H1 (cell line): Measurements from ENCODE around the gene ZNF219. TPM values are rescaled to one million over a fixed set of nuclear protein-coding genes. Genes with fewer than 3 reads are reported as not detected.

Experiments
- CTCF ChIA-PET: fragments of 300-600 bp; sonication (Branson Sonifier 250); formaldehyde crosslinking; loops from one replicate; lab custom pipeline; 2021; ENCODE audit not compliant: partially characterized antibody; lab: Charles Lee
- POLR2A ChIA-PET: fragments of 300-600 bp; sonication (Branson Sonifier 250); formaldehyde crosslinking; loops from one replicate; lab custom pipeline; 2021; ENCODE audit warnings: inconsistent platforms; ENCODE audit not compliant: partially characterized antibody; lab: Charles Lee
- DNase-seq, 2 experiments: peaks; one replicate each; pipeline versions ENCODE4 v3.0.0 to v3.0.0-alpha.2; 2010 to 2022; ENCODE audit warnings: low spot score in 2 of 2, low read depth in 1 of 2, mixed read lengths in 1 of 2
- FAIRE-seq: peaks from 2 replicates; lab custom pipeline; 2011; peaks lifted over from hg19 to GRCh38; lab: Jason Lieb, UNC
- H2AFZ ChIP-seq: 2 replicates; pipeline ENCODE4 v1.8.1; 2012; ENCODE audit warnings: low read length, inconsistent platforms
- H2AK5ac ChIP-seq: 2 replicates; pipeline ENCODE4 v1.6.1; 2013; ENCODE audit warnings: low read depth, low read length
- H2BK120ac ChIP-seq: replicated peaks from 2 replicates; pipeline ENCODE3; 2013; ENCODE audit warnings: low read depth, low read length, inconsistent platforms
- H2BK12ac ChIP-seq: 2 replicates; pipeline ENCODE4 v1.6.1; 2013; ENCODE audit warnings: low read depth, low read length
- H2BK15ac ChIP-seq: 2 replicates; pipeline ENCODE4 v1.6.1; 2013; ENCODE audit warnings: low read length
- H2BK20ac ChIP-seq: 2 replicates; pipeline ENCODE4 v1.6.1; 2013; ENCODE audit warnings: low read length
- H2BK5ac ChIP-seq: 2 replicates; pipeline ENCODE4 v1.6.1; 2013; ENCODE audit warnings: low read depth, low read length
- H3K14ac ChIP-seq: 2 replicates; pipeline ENCODE4 v1.6.1; 2013; ENCODE audit warnings: inconsistent platforms; ENCODE audit not compliant: insufficient read length
- H3K18ac ChIP-seq: 2 replicates; pipeline ENCODE4 v1.6.1; 2013; ENCODE audit warnings: low read length; ENCODE audit errors: extremely low read depth
- H3K23ac ChIP-seq: 2 replicates; pipeline ENCODE4 v1.6.1; 2013; ENCODE audit warnings: inconsistent platforms; ENCODE audit not compliant: insufficient read length
- H3K23me2 ChIP-seq: 2 replicates; pipeline ENCODE4 v1.6.1; 2013; ENCODE audit warnings: low read depth, low read length
- H3K27ac ChIP-seq: 2 replicates; pipeline ENCODE4 v1.6.1; 2011; ENCODE audit warnings: low read depth, low read length, inconsistent platforms
- H3K27me3 ChIP-seq, 4 experiments: replicated peaks in 1 of 4; 1 replicate in 1 of 4; 2 replicates in 3 of 4; pipeline versions ENCODE4 v1.6.1 to v1.8.1; 2011 to 2013; ENCODE audit warnings: low read length in 3 of 4, mild to moderate bottlenecking in 3 of 4, inconsistent platforms in 2 of 4, mixed read lengths in 2 of 4, moderate library complexity in 1 of 4; ENCODE audit not compliant: control insufficient read depth in 3 of 4, insufficient read depth in 3 of 4; ENCODE audit errors: extremely low read depth in 1 of 4
- H3K36me3 ChIP-seq, 4 experiments: 2 replicates each; pipeline versions ENCODE4 v1.6.1 to v1.8.1; 2011 to 2013; ENCODE audit warnings: mild to moderate bottlenecking in 4 of 4, low read length in 3 of 4, moderate library complexity in 2 of 4, control low read depth in 1 of 4, inconsistent platforms in 1 of 4; ENCODE audit not compliant: insufficient read depth in 4 of 4, control insufficient read depth in 2 of 4
- H3K4ac ChIP-seq: replicated peaks from 2 replicates; pipeline ENCODE3; 2013; ENCODE audit warnings: low read length, low read depth, mixed read lengths, inconsistent platforms; ENCODE audit not compliant: insufficient read length
- H3K4me1 ChIP-seq, 4 experiments: replicated peaks in 1 of 4; 1 replicate in 1 of 4; 2 replicates in 3 of 4; pipeline versions ENCODE4 v1.6.1 to v1.8.1; 2011 to 2013; ENCODE audit warnings: low read length in 3 of 4, inconsistent platforms in 2 of 4, mixed read lengths in 1 of 4; ENCODE audit not compliant: insufficient read depth in 4 of 4, control insufficient read depth in 3 of 4
- H3K4me2 ChIP-seq, 2 experiments: 2 replicates each; pipeline versions ENCODE4 v1.6.1 to v1.8.1; 2011 to 2013; ENCODE audit warnings: low read depth in 2 of 2, low read length in 2 of 2, control low read depth in 1 of 2, inconsistent platforms in 1 of 2, mild to moderate bottlenecking in 1 of 2; ENCODE audit not compliant: insufficient read depth in 1 of 2
- H3K4me3 ChIP-seq, 4 experiments: fragments of 200-600, 300-600 bp in 1 of 4; sonication (generic), shearing (Covaris generic), sonication (Bioruptor Twin) in 1 of 4; 2 replicates each; pipeline versions ENCODE4 v1.5.1 to v1.8.1; 2011 to 2016; ENCODE audit warnings: low read length in 4 of 4, low read depth in 3 of 4, control low read depth in 2 of 4, inconsistent platforms in 2 of 4, mild to moderate bottlenecking in 2 of 4, mixed read lengths in 1 of 4, moderate library complexity in 1 of 4; ENCODE audit not compliant: insufficient read depth in 2 of 4; ENCODE audit errors: extremely low read depth in 1 of 4
- H3K56ac ChIP-seq: replicated peaks from 2 replicates; pipeline ENCODE3; 2013; ENCODE audit warnings: low read depth, mild to moderate bottlenecking, mixed read lengths, low read length, inconsistent platforms; ENCODE audit not compliant: insufficient read length
- H3K79me1 ChIP-seq: 2 replicates; pipeline ENCODE4 v1.6.1; 2013; ENCODE audit warnings: low read depth, low read length, control low read depth
- H3K79me2 ChIP-seq, 2 experiments: 2 replicates each; pipeline versions ENCODE4 v1.6.1 to v1.8.1; 2012 to 2013; ENCODE audit warnings: low read length in 2 of 2, mild to moderate bottlenecking in 2 of 2, inconsistent platforms in 1 of 2; ENCODE audit not compliant: insufficient read depth in 2 of 2, control insufficient read depth in 1 of 2
- H3K9ac ChIP-seq, 4 experiments: replicated peaks in 1 of 4; 1 replicate in 1 of 4; 2 replicates in 3 of 4; pipeline versions ENCODE4 v1.6.1 to v1.8.1; 2011 to 2013; ENCODE audit warnings: low read depth in 3 of 4, low read length in 3 of 4, control low read depth in 2 of 4, mild to moderate bottlenecking in 2 of 4, moderate library complexity in 2 of 4, inconsistent platforms in 1 of 4; ENCODE audit errors: extremely low read depth in 1 of 4
- H3K9me3 ChIP-seq, 2 experiments: 2 replicates each; pipeline versions ENCODE4 v1.6.1 to v1.8.1; 2012 to 2013; ENCODE audit warnings: mild to moderate bottlenecking in 2 of 2, moderate library complexity in 2 of 2, control low read depth in 1 of 2, inconsistent platforms in 1 of 2, low read depth in 1 of 2, low read length in 1 of 2, mixed read lengths in 1 of 2; ENCODE audit not compliant: insufficient read depth in 2 of 2
- H4K20me1 ChIP-seq, 2 experiments: replicated peaks in 1 of 2; 2 replicates each; pipeline versions ENCODE3 to v1.8.1; 2011 to 2013; ENCODE audit warnings: inconsistent platforms in 2 of 2, low read length in 2 of 2, mild to moderate bottlenecking in 1 of 2; ENCODE audit not compliant: insufficient read depth in 2 of 2, control insufficient read depth in 1 of 2
- H4K5ac ChIP-seq: 2 replicates; pipeline ENCODE4 v1.6.1; 2013; ENCODE audit warnings: low read length, low read depth, mixed read lengths, inconsistent platforms; ENCODE audit not compliant: insufficient read length
- H4K8ac ChIP-seq: 2 replicates; pipeline ENCODE4 v1.8.0; 2013; ENCODE audit warnings: mild to moderate bottlenecking, moderate library complexity, low read length, inconsistent platforms; ENCODE audit not compliant: insufficient read depth; ENCODE audit errors: extremely low read depth
- H4K91ac ChIP-seq: replicated peaks from 2 replicates; pipeline ENCODE3; 2013; ENCODE audit warnings: low read length, mixed read lengths, inconsistent platforms; ENCODE audit not compliant: insufficient read length
- CHD2 ChIP-seq: IDR thresholded peaks from 2 replicates; pipeline ENCODE4 v1.6.1; 2012; ENCODE audit warnings: low read length, improper control_type of control experiment
- CTBP2 ChIP-seq: IDR thresholded peaks from 2 replicates; pipeline ENCODE4 v1.7.0; 2011; ENCODE audit warnings: borderline replicate concordance, mild to moderate bottlenecking, moderate library complexity, mixed read lengths, low read length; ENCODE audit not compliant: insufficient read depth, insufficient read length
- GABPA ChIP-seq: IDR thresholded peaks from 2 replicates; pipeline ENCODE4 v1.6.1; 2011; ENCODE audit warnings: mild to moderate bottlenecking, low read length, moderate library complexity, borderline replicate concordance; ENCODE audit not compliant: insufficient read depth
- GTF2F1 ChIP-seq: IDR thresholded peaks from 2 replicates; pipeline ENCODE4 v1.6.1; 2012; ENCODE audit warnings: low read depth, low read length, improper control_type of control experiment, borderline replicate concordance
- JUN ChIP-seq: IDR thresholded peaks from 2 replicates; pipeline ENCODE4 v1.6.1; 2011; ENCODE audit warnings: low read depth, mild to moderate bottlenecking, improper control_type of control experiment, low read length
- JUND ChIP-seq: IDR thresholded peaks from 2 replicates; pipeline ENCODE4 v1.6.1; 2011; ENCODE audit warnings: mild to moderate bottlenecking, improper control_type of control experiment, low read length
- NRF1 ChIP-seq: IDR thresholded peaks from 2 replicates; pipeline ENCODE4 v1.6.1; 2011; ENCODE audit warnings: mild to moderate bottlenecking, low read depth, low read length, improper control_type of control experiment
- POU5F1 ChIP-seq: IDR thresholded peaks from 2 replicates; pipeline ENCODE4 v1.6.1; 2011; ENCODE audit warnings: low read depth, mild to moderate bottlenecking, low read length, moderate library complexity
- RBBP5 ChIP-seq: IDR thresholded peaks from 2 replicates; pipeline ENCODE4 v1.7.1; 2012; ENCODE audit warnings: low read depth, mild to moderate bottlenecking, inconsistent platforms, low read length, moderate library complexity, borderline replicate concordance
- SP4 ChIP-seq: IDR thresholded peaks from 2 replicates; pipeline ENCODE4 v1.6.1; 2012; ENCODE audit warnings: low read length, inconsistent platforms
- TAF7 ChIP-seq: optimal IDR thresholded peaks from 2 replicates; pipeline ENCODE3; 2011; ENCODE audit warnings: low read depth, mild to moderate bottlenecking, inconsistent platforms, low read length, moderate library complexity, borderline replicate concordance
- WGBS, 2 experiments: shearing (Covaris generic) in 1 of 2; methylation state at CpG; one replicate each; pipeline versions ENCODE4 v1.1.6 to v1.1.7; 2013 to 2015; ENCODE audit warnings: low lambda C conversion rate in 2 of 2, mixed read lengths in 2 of 2, inconsistent platforms in 1 of 2, low coverage in 1 of 2, missing lambda C conversion rate in 1 of 2; ENCODE audit not compliant: insufficient replicate concordance in 2 of 2, insufficient coverage in 1 of 2, insufficient read length in 1 of 2; ENCODE audit errors: extremely low coverage in 1 of 2, missing lambda C conversion rate in 1 of 2; 5-methylcytosine and 5-hydroxymethylcytosine counted together
- polyA plus RNA-seq, 7 experiments: library from polyadenylated mRNA; depleted of rRNA in 3 of 7; stranded (reverse) in 5 of 7; unstranded in 2 of 7; fragments of >200 nt in 5 of 7; fragments of 200-250 nt in 2 of 7; gene quantifications; 1 replicate in 5 of 7; 2 replicates in 1 of 7; 4 replicates in 1 of 7; pipeline versions ENCODE4 v1.2.1 to v1.2.3, GENCODE V29; 2011 to 2013; ENCODE audit warnings: missing spikeins in 2 of 7, mixed read lengths in 2 of 7
- total RNA-seq: library from RNA; stranded (reverse); fragmentation: NEBNext Ultra II Directional; extraction: Animal tissue kit (Norgen Biotek cat#: 25700); gene quantifications from 2 replicates; pipeline ENCODE4 v1.2.1, GENCODE V29; 2021
- TF ChIP-seq, protein P1 (sequence below): IDR thresholded peaks from 2 replicates; pipeline ENCODE4 v1.6.1; 2011; ENCODE audit warnings: low read depth, mild to moderate bottlenecking, low read length; ENCODE audit not compliant: insufficient read depth

Gene ZNF219
- total and polyA plus RNA-seq, 2 of the 8 experiments (the other 6 are each of a cell fraction or from before 2014, with no cell fraction given): 113 to 160 TPM

DNA sequence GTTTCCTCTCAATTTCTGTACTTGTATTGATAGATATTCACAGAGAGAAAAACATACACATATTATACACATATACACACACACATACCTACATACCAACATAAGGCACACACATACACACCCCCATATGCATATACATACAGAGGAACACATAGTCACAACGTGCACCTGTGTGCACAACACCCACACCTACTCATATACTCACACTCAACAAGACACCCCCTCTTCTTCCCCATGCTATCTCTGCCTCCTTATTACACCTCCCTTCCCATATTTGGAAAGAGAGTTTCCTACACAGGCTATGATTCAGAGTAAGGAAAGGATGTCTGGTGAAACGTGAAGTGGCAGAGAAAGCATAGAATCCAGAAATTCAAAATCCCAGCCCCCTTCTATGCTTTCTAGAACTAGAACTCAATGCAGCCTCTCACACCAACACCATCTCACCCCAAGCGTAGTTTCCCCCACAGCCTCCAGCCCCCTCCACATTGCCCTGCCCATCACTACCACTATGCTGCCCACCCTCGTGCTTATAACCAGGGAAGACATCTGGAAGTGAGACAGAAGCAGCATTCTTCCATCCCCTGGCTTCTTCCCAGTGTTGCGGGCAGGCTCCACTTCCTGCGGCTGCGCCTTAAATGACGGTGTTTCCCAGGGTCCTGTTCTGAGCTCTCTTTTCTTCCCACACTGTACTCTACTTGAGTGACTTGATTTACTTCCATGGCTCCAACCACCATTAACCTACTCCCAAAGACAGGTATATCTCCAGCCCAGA is 38.4 kb downstream of the ZNF219 start:
- H4K5ac ChIP-seq: no peak overlapping the region
- no peak overlapping the region for H3K4ac ChIP-seq
- H2BK20ac ChIP-seq: no peak overlapping the region
- no peaks in the 10 kb centered on the region for H4K20me1 ChIP-seq
- H3K4me3 ChIP-seq: no peak overlapping the region
- no peak overlapping the region for H3K9ac ChIP-seq
- H3K4me2 ChIP-seq: no peak overlapping the region
- H3K18ac ChIP-seq: no peak overlapping the region
- H4K8ac ChIP-seq: no peak overlapping the region
- H3K9me3 ChIP-seq: no peaks in the 10 kb centered on the region
- no peaks in the 10 kb centered on the region for H3K79me2 ChIP-seq
- no peak overlapping the region for H4K91ac ChIP-seq
- H2AK5ac ChIP-seq: no peak overlapping the region
- no peaks in the 10 kb centered on the region; a peak in 2 of 7 replicates for H3K4me1 ChIP-seq
- no peaks in the 10 kb centered on the region; a peak in 1 of 7 replicates for H3K27me3 ChIP-seq
- no peak overlapping the region for H3K27ac ChIP-seq
- no peak for FAIRE-seq
- no peak overlapping the region for H3K14ac ChIP-seq
- no peak overlapping the region for H3K23ac ChIP-seq
- H2AFZ ChIP-seq: no peak overlapping the region
- H3K56ac ChIP-seq: no peak overlapping the region
- 85% methylated on average over 8 of the region's 8 CpGs; no CpG with 5 or more reads in 1 of the 2 experiments for WGBS, 2 experiments
- no peak overlapping the region for H2BK5ac ChIP-seq
- no peaks in the 10 kb centered on the region for H3K79me1 ChIP-seq
- DNase-seq: no peak
- ChIA-PET POLR2A (interaction anchor here (1.5 to 3.7 kb wide), 3 partner anchors 8 to 11 kb away, joined by 4 to 17 read pairs (median 7); partner anchors contain the start of gene ARHGEF40), CTCF (interaction anchor here (1.1 to 3.4 kb wide), 4 partner anchors 24 to 45 kb away, joined by 4 to 18 read pairs (median 6); no protein-coding TSS in a partner anchor)
- H3K23me2 ChIP-seq: no peaks in the 10 kb centered on the region
- no peaks in the 10 kb centered on the region for H3K36me3 ChIP-seq
- H2BK12ac ChIP-seq: no peak overlapping the region
- no peak overlapping the region for H2BK120ac ChIP-seq
- H2BK15ac ChIP-seq: no peak overlapping the region
- TF ChIP-seq CTBP2: no peak
- no peak for TF ChIP-seq TAF7
- no peak for TF ChIP-seq JUND
- no peak for TF ChIP-seq JUN
- TF ChIP-seq RBBP5: no peak
- no peak for TF ChIP-seq SP4
- no peak for TF ChIP-seq NRF1
- no peak for TF ChIP-seq POU5F1
- no peak for TF ChIP-seq GABPA
- TF ChIP-seq CHD2: no peak
- TF ChIP-seq, protein P1, sequence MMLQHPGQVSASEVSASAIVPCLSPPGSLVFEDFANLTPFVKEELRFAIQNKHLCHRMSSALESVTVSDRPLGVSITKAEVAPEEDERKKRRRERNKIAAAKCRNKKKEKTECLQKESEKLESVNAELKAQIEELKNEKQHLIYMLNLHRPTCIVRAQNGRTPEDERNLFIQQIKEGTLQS: no peak
- TF ChIP-seq GTF2F1: no peak
